GM18861 (cell line): ENCODE data around the gene GRAMD4.
A peak's percentile ranks its signal among the peaks of the same experiment; 100 is the strongest.

ENCODE experiments used
- ATAC-seq: cut with Tn5 transposase; IDR thresholded peaks from one replicate; pipeline ENCODE4 v1.9.1; 2021; ENCODE audit not compliant: unreplicated experiment

GRAMD4 gene

GRCh38 chr22:46582281-46582933 lies 37.8 kb upstream of the GRAMD4 start:
- no peak for ATAC-seq

DNA sequence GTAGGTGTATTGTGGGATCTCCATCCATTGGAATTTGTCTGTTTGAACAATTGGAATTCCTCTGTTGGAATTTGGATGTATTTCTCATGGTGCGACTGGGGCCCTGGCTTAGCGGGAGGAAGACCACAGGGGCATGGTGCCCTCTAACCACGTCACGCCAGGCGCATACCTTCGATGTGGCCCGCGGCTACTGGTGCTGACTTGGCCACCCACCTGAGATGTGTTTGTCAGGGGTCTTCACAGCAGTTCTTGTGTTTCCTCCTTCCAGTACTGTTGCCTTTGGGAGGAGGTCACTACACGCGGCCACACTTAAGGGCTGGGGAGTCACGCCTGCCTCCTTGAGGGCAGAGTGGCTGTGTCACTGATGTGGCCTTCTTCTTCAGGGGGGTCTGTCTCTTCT lies 36.6 kb upstream of the GRAMD4 start:
- no peak for ATAC-seq

DNA sequence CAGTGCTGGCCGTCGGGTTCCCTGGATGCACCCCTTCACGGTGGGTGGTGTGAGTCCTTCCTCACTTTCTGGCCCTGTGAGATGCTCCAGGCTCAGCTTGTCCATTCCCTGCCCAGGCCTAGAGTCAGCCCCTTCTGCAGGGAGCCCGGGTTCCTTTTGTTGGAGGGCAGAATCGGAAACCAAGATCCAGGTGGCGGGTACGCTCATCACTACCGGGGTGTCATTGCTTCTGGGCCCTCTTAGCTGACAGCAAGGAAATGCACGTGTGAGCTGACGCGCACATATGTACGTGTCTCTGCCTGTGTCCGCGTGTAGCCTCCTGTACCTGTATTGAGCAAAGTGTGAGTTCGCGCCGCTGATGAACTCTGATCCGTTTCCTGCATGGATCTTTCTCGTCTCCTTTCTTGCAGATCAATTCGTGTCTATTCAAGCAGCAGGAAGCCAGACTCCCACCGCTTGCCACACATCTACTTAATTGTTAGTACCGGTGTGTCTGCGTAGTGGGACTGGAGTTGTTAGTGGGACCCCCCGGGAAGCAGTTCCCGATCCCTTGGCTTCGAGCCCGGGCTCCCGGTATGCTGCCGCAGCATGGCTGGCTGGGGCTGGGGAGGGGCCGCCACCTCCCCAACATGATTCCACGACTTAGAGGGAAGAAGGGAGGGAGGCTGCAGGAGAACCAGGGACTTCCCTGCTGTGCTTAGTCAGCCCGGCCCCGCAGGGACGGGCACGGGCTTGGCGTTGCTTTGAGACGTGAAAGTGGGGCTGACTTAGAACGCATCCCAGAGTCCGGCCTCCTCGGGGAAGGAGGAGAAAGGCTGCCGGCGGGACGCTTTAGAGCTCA lies 35.9 kb upstream of the GRAMD4 start:
- ATAC-seq = no peak

GRCh38 chr22:46585340-46586122 lies 34.7 kb upstream of the GRAMD4 start:
- ATAC-seq = no peak

DNA sequence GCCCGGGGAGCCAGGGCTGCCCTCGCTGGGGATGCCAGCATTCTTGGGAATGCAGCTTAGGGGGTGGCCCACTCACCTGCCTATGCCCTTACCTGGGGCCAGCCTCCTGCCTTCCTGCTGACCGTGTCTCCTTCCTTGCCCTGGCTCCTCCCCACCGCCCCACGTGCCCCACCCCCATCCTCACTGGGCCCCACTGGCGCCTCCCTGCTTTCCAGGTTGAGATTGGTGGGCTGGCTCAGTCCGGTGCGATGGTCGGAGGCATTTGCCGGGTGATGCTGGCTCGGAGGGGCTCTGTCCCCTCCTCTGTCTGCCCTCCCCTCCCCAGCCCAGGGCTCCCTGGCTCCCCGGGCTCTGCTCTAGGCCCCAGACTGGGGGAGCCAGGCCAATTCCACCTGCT lies 34.1 kb upstream of the GRAMD4 start:
- ATAC-seq = no peak

DNA sequence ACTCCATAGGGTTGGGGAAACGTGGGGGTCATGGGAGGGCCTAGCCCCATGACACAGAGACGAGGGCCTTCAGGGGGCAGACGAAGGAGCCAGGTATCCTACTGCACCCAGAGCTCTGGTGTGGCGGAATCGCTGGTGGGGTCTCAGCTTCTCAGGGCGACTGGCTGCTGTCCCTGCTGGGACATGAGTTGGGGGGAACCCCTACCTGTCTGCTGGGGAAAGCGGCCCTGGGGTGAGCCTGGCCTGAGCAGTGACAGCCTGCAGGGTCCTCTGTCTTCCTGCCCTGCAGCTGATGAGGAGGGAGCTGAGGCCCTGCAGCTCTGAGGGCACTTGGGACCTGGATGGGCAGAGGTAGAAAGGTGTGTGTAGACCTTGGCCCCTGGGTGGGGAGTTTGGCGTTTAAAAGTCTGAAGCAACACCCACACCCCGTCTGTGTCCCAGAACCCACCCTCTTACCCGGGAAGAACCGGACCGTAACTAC lies 33.6 kb upstream of the GRAMD4 start:
- no peak for ATAC-seq

- ATAC-seq = peak; percentile 30
Measured at GRCh38 chr22:46587061-46587460, 33.1 kb upstream of the GRAMD4 start.

GRCh38 chr22:46587492-46588278 lies 32.5 kb upstream of the GRAMD4 start:
- ATAC-seq = peak; percentile 38

DNA sequence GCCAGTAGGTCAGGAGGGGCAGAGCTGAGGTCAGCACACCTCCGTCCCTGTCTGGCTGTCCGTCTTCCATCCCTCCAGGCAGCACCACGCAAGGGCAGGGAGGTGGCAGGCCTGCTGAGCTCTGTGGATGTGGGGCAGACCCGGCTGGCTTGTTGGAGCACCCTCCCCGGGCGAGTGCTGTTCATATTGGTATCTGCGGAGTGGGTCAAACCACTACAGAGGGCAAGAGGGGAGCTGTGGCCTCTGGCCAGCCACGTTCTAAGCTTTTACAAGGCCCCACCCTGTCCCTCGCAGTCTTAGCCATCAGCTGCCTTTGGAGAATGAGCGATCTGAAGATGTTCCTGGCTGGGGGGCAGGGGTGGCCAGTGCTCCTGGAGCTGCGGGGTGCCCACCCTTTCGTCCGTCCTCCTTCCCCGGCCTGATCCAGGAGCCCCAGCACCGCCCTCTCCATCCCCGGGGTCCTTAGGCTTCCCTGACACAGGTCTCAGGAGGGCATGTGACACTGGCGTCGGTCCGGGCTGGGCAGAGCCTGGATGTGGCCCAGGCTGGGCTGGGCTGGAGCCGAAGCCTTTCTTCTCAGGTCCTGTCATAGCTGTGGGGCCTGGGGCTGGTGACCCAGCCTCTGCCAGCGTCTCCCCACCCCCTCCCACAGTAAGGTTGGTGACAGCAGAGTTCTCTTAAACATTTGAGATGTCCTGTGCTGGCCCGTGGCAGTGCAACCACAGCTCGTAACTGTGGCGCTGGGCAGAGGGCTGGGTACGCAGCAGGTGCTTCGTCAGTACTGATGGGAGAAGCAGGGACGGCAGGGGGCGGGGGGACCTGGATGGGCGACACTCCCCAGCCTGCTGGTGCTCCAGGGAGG lies 31.7 kb upstream of the GRAMD4 start:
- ATAC-seq = no peak

- no peak for ATAC-seq
Measured at GRCh38 chr22:46589141-46589748, 30.9 kb upstream of the GRAMD4 start.

- ATAC-seq = no peak
Measured at GRCh38 chr22:46589871-46590271, 30.3 kb upstream of the GRAMD4 start.

DNA sequence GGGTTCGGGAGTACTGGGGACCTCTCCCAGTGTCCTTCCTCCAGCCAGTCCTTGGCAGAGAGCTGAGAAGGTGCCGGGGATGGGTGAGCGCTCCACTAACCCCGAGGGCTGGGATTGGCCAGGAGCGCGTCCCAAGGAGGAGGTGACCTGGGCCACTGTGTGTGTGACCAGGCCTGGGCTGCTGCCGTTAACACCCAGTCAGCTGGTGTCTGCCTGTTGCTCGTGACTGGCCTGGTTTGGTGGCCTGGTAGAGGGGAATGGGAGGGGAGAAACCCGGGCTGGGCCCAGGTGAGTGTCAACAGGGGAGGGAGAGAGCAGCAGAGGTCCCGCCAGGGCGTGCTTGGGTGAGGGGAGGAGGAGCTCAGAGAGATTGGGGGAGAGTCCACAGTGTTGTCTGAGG lies 29.9 kb upstream of the GRAMD4 start:
- ATAC-seq = no peak

DNA sequence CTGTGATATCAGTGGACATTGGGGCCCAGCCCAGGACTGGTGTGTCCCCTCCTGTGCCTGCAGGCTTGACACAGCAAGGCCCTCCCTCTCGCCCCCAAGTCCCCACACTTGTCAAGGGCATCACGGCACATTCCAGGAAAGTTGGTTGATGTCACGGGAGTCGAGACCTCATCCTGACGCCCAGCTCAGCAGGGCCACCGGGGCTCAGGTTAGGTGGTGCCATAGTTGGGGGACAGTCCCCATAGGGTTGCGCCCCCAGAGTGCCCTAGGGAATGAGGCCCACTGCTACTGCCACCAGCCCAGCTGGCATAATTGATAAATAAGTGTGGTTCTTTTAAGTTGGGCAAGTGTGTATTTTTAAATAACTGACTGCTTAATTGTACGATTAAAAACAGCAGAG lies 28.3 kb upstream of the GRAMD4 start:
- ATAC-seq = no peak

DNA sequence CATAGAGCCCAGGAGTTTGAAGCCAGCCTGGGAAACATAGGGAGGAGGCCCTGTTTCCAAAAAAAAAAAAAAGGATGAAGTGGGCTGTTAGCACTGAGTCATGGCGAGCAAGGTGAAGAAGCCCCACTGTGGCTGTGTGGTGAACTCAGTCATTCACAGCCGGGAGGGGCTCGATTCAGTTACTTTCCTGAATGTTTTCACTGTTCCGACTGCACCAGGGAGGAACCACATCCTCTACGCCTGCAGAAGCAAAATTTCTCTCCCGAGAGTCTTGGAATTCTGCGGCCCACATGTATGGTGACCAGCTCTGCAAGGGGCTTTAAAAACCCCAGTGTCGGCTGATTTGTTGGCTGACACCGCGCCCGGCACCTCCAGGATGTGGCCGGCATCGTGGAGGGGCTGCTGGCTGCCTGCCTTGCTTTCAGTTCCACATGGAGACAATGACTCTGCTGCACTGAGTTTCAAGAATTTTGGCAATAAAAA lies 27.8 kb upstream of the GRAMD4 start:
- peak; percentile 48 for ATAC-seq

DNA sequence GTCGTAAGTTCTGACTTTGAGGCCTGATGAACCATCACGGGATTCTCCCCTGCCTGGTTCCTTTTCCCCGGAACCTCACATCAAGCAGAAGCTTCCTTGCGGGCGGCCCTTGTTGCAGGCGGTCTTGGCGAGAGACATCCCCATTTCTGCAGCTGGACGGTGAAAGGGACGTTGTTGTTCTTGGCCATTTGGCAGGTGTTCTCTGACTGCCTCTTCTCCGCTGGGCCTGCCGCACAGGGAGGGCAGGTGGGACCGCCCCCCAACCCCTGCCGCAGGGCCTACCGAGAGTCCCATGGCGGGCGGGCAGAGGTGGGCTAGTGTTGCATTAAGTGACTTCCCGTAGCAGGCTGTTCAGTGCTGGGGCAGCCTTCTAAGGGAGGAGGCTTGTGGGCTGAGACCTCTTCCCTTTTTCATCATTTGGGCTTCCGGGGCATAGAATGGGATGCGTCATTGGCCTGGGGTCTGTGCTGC lies 26.9 kb upstream of the GRAMD4 start:
- ATAC-seq = no peak

- ATAC-seq = no peak
Measured at GRCh38 chr22:46593996-46594946, 25.9 kb upstream of the GRAMD4 start.

- no peak for ATAC-seq
Measured at GRCh38 chr22:46594947-46595298, 25.3 kb upstream of the GRAMD4 start.

DNA sequence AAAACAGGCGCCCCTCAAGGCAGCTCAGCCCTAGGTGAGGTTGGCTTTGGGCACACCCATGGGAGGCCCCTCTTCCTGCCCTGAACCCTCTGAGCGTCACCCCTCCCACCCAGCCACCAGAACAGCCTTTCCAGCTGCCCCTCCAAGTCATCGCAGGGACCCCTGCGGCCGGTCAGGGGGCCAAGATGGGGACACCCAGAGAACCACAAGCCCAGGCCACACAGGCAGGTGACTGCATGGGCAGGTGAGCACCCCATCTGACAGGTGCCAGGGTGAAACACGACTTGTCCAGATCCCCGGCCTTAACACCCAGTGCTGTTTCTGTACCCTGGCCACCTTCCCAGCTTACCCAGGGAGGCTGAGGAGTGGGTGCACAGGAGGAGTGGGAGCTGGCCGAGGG lies 24.6 kb upstream of the GRAMD4 start:
- no peak for ATAC-seq
